H9 (cell line): ENCODE measurements around the gene GSTA3. TPM values are rescaled to one million over a fixed set of nuclear protein-coding genes. Genes with fewer than 3 reads are reported as not detected.

Experiments used
- DNase-seq: peaks from one replicate; pipeline ENCODE4 v3.0.0-alpha.2; 2017
- H2AFZ ChIP-seq: one replicate; pipeline ENCODE4 v1.6.1; 2013; ENCODE audit warnings: mild to moderate bottlenecking, low read length, control low read depth, moderate library complexity
- H2AK5ac ChIP-seq: 2 replicates; pipeline ENCODE4 v1.6.1; 2013; ENCODE audit warnings: low read length, control low read depth, mixed read lengths; ENCODE audit not compliant: insufficient read length
- H2BK120ac ChIP-seq: one replicate; pipeline ENCODE4 v1.6.1; 2013; ENCODE audit warnings: low read depth, mild to moderate bottlenecking, low read length, control low read depth, inconsistent platforms; ENCODE audit not compliant: poor library complexity, severe bottlenecking
- H2BK12ac ChIP-seq: 2 replicates; pipeline ENCODE4 v1.6.1; 2013; ENCODE audit warnings: low read length, control low read depth, mixed read lengths, low read depth; ENCODE audit not compliant: insufficient read length
- H2BK15ac ChIP-seq: 2 replicates; pipeline ENCODE4 v1.6.1; 2013; ENCODE audit warnings: low read depth, low read length, control low read depth
- H2BK20ac ChIP-seq: one replicate; pipeline ENCODE4 v1.6.1; 2013; ENCODE audit warnings: low read depth, mild to moderate bottlenecking, low read length, control low read depth, inconsistent platforms; ENCODE audit not compliant: poor library complexity, severe bottlenecking
- H2BK5ac ChIP-seq: 2 replicates; pipeline ENCODE4 v1.6.1; 2013; ENCODE audit warnings: low read length, control low read depth, mixed read lengths; ENCODE audit not compliant: insufficient read length
- H3K14ac ChIP-seq: 2 replicates; pipeline ENCODE4 v1.6.1; 2013; ENCODE audit warnings: low read length, control low read depth; ENCODE audit not compliant: insufficient read depth
- H3K18ac ChIP-seq: 2 replicates; pipeline ENCODE4 v1.6.1; 2013; ENCODE audit warnings: low read depth, mild to moderate bottlenecking, mixed read lengths, low read length, control low read depth; ENCODE audit not compliant: insufficient read length
- H3K23ac ChIP-seq: 2 replicates; pipeline ENCODE4 v1.6.1; 2013; ENCODE audit warnings: low read length, control low read depth, mixed read lengths, low read depth; ENCODE audit not compliant: insufficient read length
- H3K23me2 ChIP-seq: 2 replicates; pipeline ENCODE4 v1.6.1; 2013; ENCODE audit warnings: low read depth, mild to moderate bottlenecking, mixed read lengths, low read length, control low read depth; ENCODE audit not compliant: insufficient read length, poor library complexity, severe bottlenecking
- H3K27ac ChIP-seq: 2 replicates; pipeline ENCODE4 v1.5.1; 2013; ENCODE audit warnings: low read length, control low read depth, mixed read lengths, low read depth; ENCODE audit not compliant: insufficient read length
- H3K27me3 ChIP-seq: 2 replicates; pipeline ENCODE4 v1.6.1; 2013; ENCODE audit warnings: low read length, control low read depth, inconsistent platforms; ENCODE audit not compliant: insufficient read depth
- H3K4ac ChIP-seq: 2 replicates; pipeline ENCODE4 v1.6.1; 2013; ENCODE audit warnings: low read depth, mild to moderate bottlenecking, control low read depth, inconsistent platforms, low read length, moderate library complexity
- H3K4me1 ChIP-seq: 2 replicates; pipeline ENCODE4 v1.6.1; 2013; ENCODE audit warnings: low read length, control low read depth, inconsistent platforms; ENCODE audit not compliant: insufficient read depth
- H3K4me2 ChIP-seq: 2 replicates; pipeline ENCODE4 v1.6.1; 2013; ENCODE audit warnings: low read length, control low read depth, mixed read lengths; ENCODE audit not compliant: insufficient read length, insufficient read depth
- H3K56ac ChIP-seq: 2 replicates; pipeline ENCODE4 v1.6.1; 2013; ENCODE audit warnings: low read depth, mild to moderate bottlenecking, mixed read lengths, low read length, control low read depth; ENCODE audit not compliant: insufficient read length
- H3K79me1 ChIP-seq: 2 replicates; pipeline ENCODE4 v1.6.1; 2013; ENCODE audit warnings: low read depth, mild to moderate bottlenecking, moderate library complexity, low read length, control low read depth, inconsistent platforms; ENCODE audit not compliant: insufficient read depth, poor library complexity, severe bottlenecking
- H3K79me2 ChIP-seq: 2 replicates; pipeline ENCODE4 v1.6.1; 2013; ENCODE audit warnings: low read length, control low read depth, inconsistent platforms; ENCODE audit not compliant: insufficient read depth
- H3K9ac ChIP-seq: 2 replicates; pipeline ENCODE4 v1.6.1; 2013; ENCODE audit warnings: low read length, control low read depth, mixed read lengths; ENCODE audit not compliant: insufficient read length; ENCODE audit errors: extremely low read depth
- H3K9me3 ChIP-seq: one replicate; pipeline ENCODE4 v1.6.1; 2013; ENCODE audit warnings: low read depth, low read length, inconsistent platforms; ENCODE audit not compliant: control insufficient read depth
- H3T11ph ChIP-seq: one replicate; pipeline ENCODE4 v1.6.1; 2013; ENCODE audit warnings: mild to moderate bottlenecking, low read length, control low read depth, inconsistent platforms
- H4K20me1 ChIP-seq: one replicate; pipeline ENCODE4 v1.6.1; 2013; ENCODE audit not compliant: control insufficient read depth, insufficient read length, insufficient read depth
- H4K5ac ChIP-seq: 2 replicates; pipeline ENCODE4 v1.6.1; 2013; ENCODE audit warnings: low read depth, mild to moderate bottlenecking, mixed read lengths, low read length, control low read depth; ENCODE audit not compliant: insufficient read length
- H4K8ac ChIP-seq: replicated peaks from 2 replicates; pipeline ENCODE4 v1.6.1; 2013; ENCODE audit warnings: low read length, control low read depth, mixed read lengths, low read depth; ENCODE audit not compliant: insufficient read length
- H4K91ac ChIP-seq: 2 replicates; pipeline ENCODE4 v1.6.1; 2013; ENCODE audit warnings: low read depth, mild to moderate bottlenecking, moderate library complexity, mixed read lengths, low read length, control low read depth; ENCODE audit not compliant: insufficient read length
- H3K27ac Mint-ChIP-seq, 3 experiments: 2 replicates in 2 of 3; 3 replicates in 1 of 3; pipeline ENCODE4 v1.8.0; 2020 to 2021; ENCODE audit warnings: mixed read lengths in 3 of 3, mild to moderate bottlenecking in 1 of 3, moderate library complexity in 1 of 3
- H3K27me3 Mint-ChIP-seq: 2 replicates; pipeline ENCODE4 v1.8.0; 2021; ENCODE audit warnings: low read depth, mild to moderate bottlenecking, moderate library complexity, mixed read lengths
- H3K36me3 Mint-ChIP-seq, 3 experiments: 2 replicates in 2 of 3; 3 replicates in 1 of 3; pipeline ENCODE4 v1.8.0; 2020 to 2021; ENCODE audit warnings: low read depth in 3 of 3, mixed read lengths in 3 of 3; ENCODE audit not compliant: insufficient read depth in 1 of 3
- H3K4me1 Mint-ChIP-seq, 2 experiments: 2 replicates each; pipeline ENCODE4 v1.8.0; 2020; ENCODE audit warnings: mixed read lengths in 2 of 2
- H3K4me3 Mint-ChIP-seq, 2 experiments: 2 replicates in 1 of 2; 3 replicates in 1 of 2; pipeline ENCODE4 v1.8.0; 2020 to 2021; ENCODE audit warnings: mild to moderate bottlenecking in 2 of 2, mixed read lengths in 2 of 2, moderate library complexity in 1 of 2
- H3K9me3 Mint-ChIP-seq, 2 experiments: 2 replicates in 1 of 2; 3 replicates in 1 of 2; pipeline ENCODE4 v1.8.0; 2020; ENCODE audit warnings: mild to moderate bottlenecking in 2 of 2, mixed read lengths in 2 of 2, moderate library complexity in 1 of 2
- WGBS: extraction: QIAGEN DNeasy Blood & Tissue Kit; methylation state at CpG from one replicate; pipeline ENCODE4 v1.1.7; 2013; ENCODE audit warnings: missing lambda C conversion rate, low lambda C conversion rate, mixed read lengths; ENCODE audit not compliant: insufficient read length; ENCODE audit errors: extremely low coverage; 5-methylcytosine and 5-hydroxymethylcytosine counted together
- total RNA-seq: library from RNA; stranded (reverse); gene quantifications from 2 replicates; pipeline ENCODE4 v1.2.1, GENCODE V29; 2021
- TF ChIP-seq, protein P1 (sequence below): fragments of 200-600 bp; sonication (generic); conservative IDR thresholded peaks from 3 replicates; pipeline ENCODE4 v1.8.0; 2021; ENCODE audit warnings: antibody characterized with exemption, mild to moderate bottlenecking

Gene GSTA3
- total RNA-seq, 1 experiment from 2014 or later, result not detected

DNA sequence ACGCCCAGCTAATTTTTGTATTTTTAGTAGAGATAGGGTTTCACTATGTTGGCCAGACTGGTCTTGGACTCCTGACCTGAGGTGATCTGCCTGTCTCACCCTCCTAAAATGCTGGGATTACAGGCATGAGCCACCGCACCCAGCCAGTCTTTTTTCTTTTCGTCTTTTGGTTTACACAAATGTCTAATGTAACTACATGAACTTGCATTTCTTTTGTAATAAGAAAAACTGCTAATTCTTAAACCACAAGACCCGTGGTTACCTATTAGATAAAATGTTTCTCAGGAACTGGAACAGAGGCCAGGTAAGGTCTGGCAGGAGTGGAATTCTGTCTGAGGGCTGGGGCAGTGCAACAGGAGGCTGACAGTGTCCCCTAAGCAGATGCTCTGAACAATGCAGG, 32.7 kb upstream of the GSTA3 start:
- Mint-ChIP-seq H3K4me1 (peaks cover 27 to 28% of the 10 kb centered on the region in 2 experiments), H3K27me3 (peaks cover 1% of the 10 kb centered on the region; the same call in 1 of the 2 replicates), H3K4me3 (no peak overlapping the region), H3K9me3 (no peaks in the 10 kb centered on the region), H3K27ac (no peak overlapping the region; a peak in 2 of 7 replicates), H3K36me3 (no peaks in the 10 kb centered on the region)
- no peaks in the 10 kb centered on the region for H3K23me2 ChIP-seq
- no peak overlapping the region for H3K4me2 ChIP-seq
- H3K4ac ChIP-seq, result no peak overlapping the region
- no peak overlapping the region for H2BK20ac ChIP-seq
- H3K18ac ChIP-seq, result no peak overlapping the region
- H2BK5ac ChIP-seq, result no peak overlapping the region
- DNase-seq, result no peak
- no peaks in the 10 kb centered on the region for H3K27me3 ChIP-seq
- H4K91ac ChIP-seq, result no peak overlapping the region
- no peak overlapping the region for H4K8ac ChIP-seq
- no peak overlapping the region for H3T11ph ChIP-seq
- H3K23ac ChIP-seq, result no peak overlapping the region
- no peak overlapping the region for H2BK15ac ChIP-seq
- H2AFZ ChIP-seq, result no peak overlapping the region
- no peaks in the 10 kb centered on the region for H3K4me1 ChIP-seq
- H2BK12ac ChIP-seq, result no peak overlapping the region
- H3K79me2 ChIP-seq, result no peaks in the 10 kb centered on the region
- no peak overlapping the region for H3K14ac ChIP-seq
- H4K5ac ChIP-seq, result no peak overlapping the region
- no peak overlapping the region for H2BK120ac ChIP-seq
- H3K27ac ChIP-seq, result no peak overlapping the region
- TF ChIP-seq, protein P1, sequence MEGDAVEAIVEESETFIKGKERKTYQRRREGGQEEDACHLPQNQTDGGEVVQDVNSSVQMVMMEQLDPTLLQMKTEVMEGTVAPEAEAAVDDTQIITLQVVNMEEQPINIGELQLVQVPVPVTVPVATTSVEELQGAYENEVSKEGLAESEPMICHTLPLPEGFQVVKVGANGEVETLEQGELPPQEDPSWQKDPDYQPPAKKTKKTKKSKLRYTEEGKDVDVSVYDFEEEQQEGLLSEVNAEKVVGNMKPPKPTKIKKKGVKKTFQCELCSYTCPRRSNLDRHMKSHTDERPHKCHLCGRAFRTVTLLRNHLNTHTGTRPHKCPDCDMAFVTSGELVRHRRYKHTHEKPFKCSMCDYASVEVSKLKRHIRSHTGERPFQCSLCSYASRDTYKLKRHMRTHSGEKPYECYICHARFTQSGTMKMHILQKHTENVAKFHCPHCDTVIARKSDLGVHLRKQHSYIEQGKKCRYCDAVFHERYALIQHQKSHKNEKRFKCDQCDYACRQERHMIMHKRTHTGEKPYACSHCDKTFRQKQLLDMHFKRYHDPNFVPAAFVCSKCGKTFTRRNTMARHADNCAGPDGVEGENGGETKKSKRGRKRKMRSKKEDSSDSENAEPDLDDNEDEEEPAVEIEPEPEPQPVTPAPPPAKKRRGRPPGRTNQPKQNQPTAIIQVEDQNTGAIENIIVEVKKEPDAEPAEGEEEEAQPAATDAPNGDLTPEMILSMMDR, result no peak
- H3K9ac ChIP-seq, result no peak overlapping the region
- H3K9me3 ChIP-seq, result no peaks in the 10 kb centered on the region
- H4K20me1 ChIP-seq, result no peaks in the 10 kb centered on the region
- no CpG with 5 or more reads among the region's 4 CpGs for WGBS
- H3K79me1 ChIP-seq, result no peaks in the 10 kb centered on the region
- no peak overlapping the region for H3K56ac ChIP-seq
- no peak overlapping the region for H2AK5ac ChIP-seq
